Endothelial cell of umbilical vein (primary cell): ENCODE results near the gene ITIH5. TPM values are rescaled to one million over a fixed set of nuclear protein-coding genes. Genes with fewer than 3 reads are reported as not detected.

Experiments used
- BruUV-seq: library from RNA; stranded (reverse); fragments of 400-500 nt; replicated peaks from 2 replicates; lab custom pipeline; 2021; lab: Mats Ljungman, UMichigan
- CTCF ChIA-PET: fragments of 300-600, 350-600 bp; sonication (Branson Sonifier 250); formaldehyde crosslinking; loops from one replicate; lab custom pipeline; 2021; ENCODE audit warnings: antibody characterized with exemption, inconsistent platforms; lab: Charles Lee
- POLR2A ChIA-PET: fragments of 300-600, 350-600 bp; sonication (Branson Sonifier 250); formaldehyde crosslinking; loops from one replicate; lab custom pipeline; 2021; ENCODE audit warnings: antibody characterized with exemption, inconsistent platforms; lab: Charles Lee
- DNase-seq: peaks from one replicate; pipeline ENCODE4 v3.0.0-alpha.2; 2011; ENCODE audit warnings: low read depth, low spot score
- FAIRE-seq: peaks from 2 replicates; lab custom pipeline; 2011; peaks lifted over from hg19 to GRCh38; lab: Jason Lieb, UNC
- H2AFZ ChIP-seq: 2 replicates; pipeline ENCODE4 v1.6.0; 2012; ENCODE audit warnings: low read depth, low read length, control low read depth, inconsistent platforms
- H3K27ac ChIP-seq: 2 replicates; pipeline ENCODE4 v1.5.1; 2011; ENCODE audit warnings: low read depth, mild to moderate bottlenecking, control low read depth, low read length, moderate library complexity; ENCODE audit not compliant: insufficient read depth
- H3K27me3 ChIP-seq, 2 experiments: 2 replicates each; pipeline versions ENCODE4 v1.6.0 to v1.6.1; 2011; ENCODE audit warnings: low read length in 2 of 2, mixed read lengths in 1 of 2; ENCODE audit not compliant: control insufficient read depth in 2 of 2, insufficient read depth in 2 of 2
- H3K36me3 ChIP-seq, 2 experiments: 2 replicates in 1 of 2; 3 replicates in 1 of 2; pipeline ENCODE4 v1.5.1; 2011; ENCODE audit warnings: low read length in 2 of 2, mild to moderate bottlenecking in 1 of 2, moderate library complexity in 1 of 2; ENCODE audit not compliant: control insufficient read depth in 2 of 2, insufficient read depth in 2 of 2; ENCODE audit errors: extremely low read depth in 1 of 2
- H3K4me1 ChIP-seq: 3 replicates; pipeline ENCODE4 v1.5.1; 2011; ENCODE audit warnings: mild to moderate bottlenecking, low read length; ENCODE audit not compliant: control insufficient read depth, insufficient read depth; ENCODE audit errors: extremely low read depth
- H3K4me2 ChIP-seq: 2 replicates; pipeline ENCODE4 v1.6.1; 2011; ENCODE audit warnings: low read length, control low read depth, mixed read lengths; ENCODE audit not compliant: insufficient read depth
- H3K4me3 ChIP-seq, 3 experiments: fragments of 200-600 bp in 1 of 3; sonication (generic), shearing (Covaris generic) in 1 of 3; replicated peaks in 1 of 3; 2 replicates each; pipeline ENCODE4 v1.5.1; 2011 to 2016; ENCODE audit warnings: control low read depth in 3 of 3, low read length in 3 of 3, mild to moderate bottlenecking in 2 of 3, inconsistent platforms in 1 of 3, low read depth in 1 of 3, moderate library complexity in 1 of 3; ENCODE audit not compliant: insufficient read depth in 1 of 3
- H3K79me2 ChIP-seq: 2 replicates; pipeline ENCODE4 v1.6.0; 2012; ENCODE audit warnings: low read length, inconsistent platforms; ENCODE audit not compliant: control insufficient read depth, insufficient read depth
- H3K9ac ChIP-seq: replicated peaks from 2 replicates; pipeline ENCODE3; 2011; ENCODE audit warnings: low read length, control low read depth; ENCODE audit not compliant: insufficient read depth; ENCODE audit errors: extremely low read depth
- H3K9me1 ChIP-seq: replicated peaks from 3 replicates; pipeline ENCODE4 v1.6.0; 2011; ENCODE audit warnings: mild to moderate bottlenecking, low read length; ENCODE audit not compliant: control insufficient read depth, insufficient read depth; ENCODE audit errors: extremely low read depth
- H3K9me3 ChIP-seq: replicated peaks from 2 replicates; pipeline ENCODE4 v1.5.1; 2012; ENCODE audit warnings: low read length, inconsistent platforms; ENCODE audit not compliant: control insufficient read depth, insufficient read depth
- H4K20me1 ChIP-seq: replicated peaks from 2 replicates; pipeline ENCODE3; 2011; ENCODE audit warnings: mild to moderate bottlenecking, low read length; ENCODE audit not compliant: control insufficient read depth, insufficient read depth; ENCODE audit errors: extremely low read depth
- CTCF ChIP-seq, 2 donors: IDR thresholded peaks; 1 replicate in 1 of 2; 2 replicates in 1 of 2; pipeline ENCODE4 v1.5.1; 2011; ENCODE audit warnings: low read length in 2 of 2, mild to moderate bottlenecking in 2 of 2, moderate library complexity in 2 of 2, control low read depth in 1 of 2, inconsistent platforms in 1 of 2, low read depth in 1 of 2; ENCODE audit not compliant: insufficient read depth in 1 of 2; ENCODE audit errors: extremely low read depth in 1 of 2
- EZH2 ChIP-seq: IDR thresholded peaks from 2 replicates; pipeline ENCODE4 v1.6.1; 2012; ENCODE audit warnings: borderline replicate concordance, low read depth, mild to moderate bottlenecking, moderate library complexity, low read length, inconsistent platforms; ENCODE audit not compliant: severe bottlenecking
- FOS ChIP-seq: IDR thresholded peaks from 2 replicates; pipeline ENCODE4 v1.6.1; 2011; ENCODE audit warnings: mild to moderate bottlenecking, low read length, moderate library complexity, borderline replicate concordance; ENCODE audit not compliant: insufficient read depth
- GATA2 ChIP-seq: IDR thresholded peaks from 2 replicates; pipeline ENCODE4 v1.7.0; 2011; ENCODE audit warnings: low read depth, mild to moderate bottlenecking, moderate library complexity, mixed read lengths, low read length; ENCODE audit not compliant: insufficient read length, insufficient read depth
- JUN ChIP-seq: IDR thresholded peaks from 2 replicates; pipeline ENCODE4 v1.6.1; 2011; ENCODE audit warnings: borderline replicate concordance, low read depth; ENCODE audit not compliant: insufficient read length, insufficient read depth
- MYC ChIP-seq: IDR thresholded peaks from one replicate; pipeline ENCODE4 v1.6.1; 2011; ENCODE audit warnings: mild to moderate bottlenecking, low read depth, low read length
- POLR2A ChIP-seq: IDR thresholded peaks from 2 replicates; pipeline ENCODE4 v1.6.1; 2012; ENCODE audit warnings: low read depth, mild to moderate bottlenecking, control low read depth, low read length
- POLR2AphosphoS5 ChIP-seq: IDR thresholded peaks from 2 replicates; pipeline ENCODE4 v1.6.1; 2012; ENCODE audit warnings: low read depth, mild to moderate bottlenecking, control low read depth, low read length, moderate library complexity; ENCODE audit not compliant: insufficient read depth
- dilution Hi-C: fragments of 300-500 bp; cut with MboI; formaldehyde crosslinking; loops from one replicate; pipeline ENCODE4 v1.15.0; 2019; ENCODE audit warnings: low sequenced_read_pairs; ENCODE audit not compliant: extremely low pct_ligation_motif_present
- intact Hi-C: fragments of 100-400 bp; cut with micrococcal nuclease; formaldehyde crosslinking; loops from one replicate; pipeline ENCODE4 v1.10.0; 2022
- polyA plus RNA-seq, 4 experiments: library from polyadenylated mRNA; depleted of rRNA in 3 of 4; stranded (reverse) in 3 of 4; unstranded in 1 of 4; fragments of >200 nt; gene quantifications; 2 replicates each; pipeline versions ENCODE4 v1.2.1 to v1.2.3, GENCODE V29; 2011 to 2012; ENCODE audit warnings: missing spikeins in 1 of 4
- total RNA-seq: library from RNA; stranded (reverse); gene quantifications from 2 replicates; pipeline ENCODE4 v1.2.3, GENCODE V29; 2021
- TF ChIP-seq, protein P1 (sequence below): IDR thresholded peaks from 2 replicates; pipeline ENCODE4 v1.6.1; 2011; ENCODE audit not compliant: insufficient read depth, insufficient read length

ITIH5 gene
- total and polyA plus RNA-seq, 2 donors (not counting 3 experiments of a cell fraction or from before 2014, with no cell fraction given), result not detected

- Histone ChIP-seq H3K4me2 (no peak overlapping the region), H3K9me1 (no peaks in the 10 kb centered on the region), H3K9ac (no peak overlapping the region), H2AFZ (no peak overlapping the region), H3K9me3 (no peaks in the 10 kb centered on the region), H3K27me3 (no peaks in the 10 kb centered on the region), H3K79me2 (no peaks in the 10 kb centered on the region), H3K4me3 (no peak overlapping the region), H3K4me1 (no peaks in the 10 kb centered on the region), H3K27ac (no peak overlapping the region), H3K36me3 (no peaks in the 10 kb centered on the region), H4K20me1 (no peaks in the 10 kb centered on the region)
- intact Hi-C loops, result no loop called here
- ChIA-PET CTCF (no interaction called here), POLR2A (no interaction called here)
- TF ChIP-seq JUN, result no peak
- no peak for FAIRE-seq
- dilution Hi-C loops, result no loop called here
- BruUV-seq, result no TSS peak
- no peak for DNase-seq
Observed at GRCh38 chr10:7544203-7544602, 122.6 kb downstream of the ITIH5 start.

DNA sequence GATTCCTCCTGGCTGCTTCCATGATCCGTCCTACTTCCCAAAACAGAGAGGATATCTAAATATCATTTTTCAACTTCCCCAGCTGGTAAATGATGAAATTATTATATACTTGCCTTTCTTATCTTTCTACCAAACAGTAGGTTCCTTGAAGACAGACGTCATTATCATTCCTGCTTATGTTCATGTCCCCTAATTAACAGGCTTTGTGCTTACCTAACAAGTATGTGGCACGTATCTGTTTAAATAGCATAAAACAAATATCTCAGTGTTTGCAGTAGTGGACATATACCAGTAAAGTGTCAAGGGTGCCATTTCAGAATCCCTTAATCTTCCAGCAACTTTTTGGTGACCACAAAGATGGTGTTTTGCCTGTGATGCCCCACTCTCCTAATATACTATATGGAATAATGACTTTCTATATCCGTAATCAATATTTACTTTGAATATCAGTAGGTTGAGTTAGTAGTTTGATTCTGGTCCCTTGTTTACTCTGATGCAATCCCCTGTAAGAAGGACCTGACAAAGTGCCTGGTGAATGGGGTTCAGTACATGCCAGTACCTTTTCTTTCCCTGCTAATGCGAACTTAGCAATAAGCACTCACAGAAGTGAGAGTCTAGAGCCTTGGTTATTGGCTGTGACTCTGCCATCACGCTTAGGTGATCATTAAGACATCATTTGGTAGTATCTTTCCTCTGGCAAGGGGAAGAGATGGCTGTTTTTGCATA, 124.4 kb downstream of the ITIH5 start:
- Histone ChIP-seq H2AFZ (no peak overlapping the region), H3K27me3 (no peaks in the 10 kb centered on the region), H4K20me1 (no peaks in the 10 kb centered on the region), H3K9me3 (no peaks in the 10 kb centered on the region), H3K4me1 (no peaks in the 10 kb centered on the region), H3K4me2 (no peak overlapping the region), H3K9ac (no peak overlapping the region), H3K27ac (no peak overlapping the region), H3K36me3 (no peaks in the 10 kb centered on the region), H3K4me3 (no peak overlapping the region), H3K9me1 (no peaks in the 10 kb centered on the region), H3K79me2 (no peaks in the 10 kb centered on the region)
- ChIA-PET CTCF (no interaction called here), POLR2A (no interaction called here)
- no peak for TF ChIP-seq POLR2AphosphoS5
- no peak for TF ChIP-seq MYC
- TF ChIP-seq, protein P1, sequence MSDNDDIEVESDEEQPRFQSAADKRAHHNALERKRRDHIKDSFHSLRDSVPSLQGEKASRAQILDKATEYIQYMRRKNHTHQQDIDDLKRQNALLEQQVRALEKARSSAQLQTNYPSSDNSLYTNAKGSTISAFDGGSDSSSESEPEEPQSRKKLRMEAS, result no peak
- no peak for TF ChIP-seq FOS
- TF ChIP-seq POLR2A, result no peak
- no peak for TF ChIP-seq GATA2
- no peak for TF ChIP-seq CTCF (IDR thresholded peaks at IDR 0.05; ENCODE audit: extremely low read depth in 1 of 2, insufficient read depth in 1 of 2, low read depth in 1 of 2, low read length in 2 of 2)
- no peak for TF ChIP-seq EZH2
- no peak for TF ChIP-seq JUN
- dilution Hi-C loops (no loop called here), intact Hi-C loops (no loop called here)
- no peak for FAIRE-seq
- no TSS peak for BruUV-seq
- no peak for DNase-seq
